HFFc6 (cell line): ENCODE results near the gene RSPH6A. TPM values are rescaled to one million over a fixed set of nuclear protein-coding genes. Genes with fewer than 3 reads are reported as not detected.
"Not testable (repeated sequence)": the region's sequence is repeated elsewhere in the genome, so short reads cannot be mapped to it uniquely, and the experiment has no call there.

ENCODE experiments used
- DNase-seq: peaks from one replicate; pipeline ENCODE4 v3.0.0-alpha.2; 2018
- H3K27ac Mint-ChIP-seq: 2 replicates; pipeline ENCODE4 v1.8.0; 2020; ENCODE audit warnings: mild to moderate bottlenecking, mixed read lengths
- H3K27me3 Mint-ChIP-seq: 2 replicates; pipeline ENCODE4 v1.8.0; 2021; ENCODE audit warnings: mild to moderate bottlenecking, moderate library complexity, mixed read lengths; ENCODE audit not compliant: insufficient read depth
- H3K36me3 Mint-ChIP-seq: 2 replicates; pipeline ENCODE4 v1.8.0; 2021; ENCODE audit warnings: low read depth, mixed read lengths
- H3K4me1 Mint-ChIP-seq: 2 replicates; pipeline ENCODE4 v1.8.0; 2020; ENCODE audit warnings: low read depth, mixed read lengths
- H3K4me3 Mint-ChIP-seq: 2 replicates; pipeline ENCODE4 v1.8.0; 2020; ENCODE audit warnings: mild to moderate bottlenecking, moderate library complexity, mixed read lengths
- H3K9me3 Mint-ChIP-seq: 2 replicates; pipeline ENCODE4 v1.8.0; 2020; ENCODE audit warnings: mild to moderate bottlenecking, mixed read lengths
- CTCF ChIP-seq: fragments of 200-600 bp; sonication (generic); IDR thresholded peaks from 2 replicates; pipeline ENCODE4 v1.5.0; 2021; ENCODE audit warnings: antibody characterized with exemption, mild to moderate bottlenecking
- total RNA-seq, 6 experiments: library from RNA; stranded (reverse); fragmentation: NEBNext Ultra II Directional; extraction: Animal tissue kit (Norgen Biotek cat#: 25700); gene quantifications; 2 replicates in 1 of 6; 3 replicates in 5 of 6; pipeline ENCODE4 v1.2.3, GENCODE V29; 2021

RSPH6A gene
- total RNA-seq, 6 experiments from 2014 or later = 0.07 TPM; not detected in 5

- Mint-ChIP-seq H3K4me1 (no peaks in the 10 kb centered on the region; the same call in 1 of the 2 replicates), H3K36me3 (no peaks in the 10 kb centered on the region), H3K27ac (no peak overlapping the region), H3K27me3 (peaks cover 13% of the 10 kb centered on the region), H3K9me3 (no peaks in the 10 kb centered on the region), H3K4me3 (no peak overlapping the region)
- TF ChIP-seq CTCF = no peak
- DNase-seq = no peak
Observed at GRCh38 chr19:45757695-45758094, 57.4 kb downstream of the RSPH6A start.

GRCh38 chr19:45754323-45754722 is 60.8 kb downstream of the RSPH6A start:
- Mint-ChIP-seq H3K27ac (no peak overlapping the region), H3K27me3 (peaks cover 10% of the 10 kb centered on the region), H3K9me3 (no peaks in the 10 kb centered on the region), H3K4me3 (no peak overlapping the region), H3K36me3 (no peaks in the 10 kb centered on the region), H3K4me1 (no peaks in the 10 kb centered on the region; the same call in 1 of the 2 replicates)
- no peak for DNase-seq
- no peak for TF ChIP-seq CTCF

GRCh38 chr19:45753548-45753947 is 61.6 kb downstream of the RSPH6A start:
- TF ChIP-seq CTCF = peak; percentile 18; the same call in 1 of the 2 replicates
- peaks cover 5% of the 10 kb centered on the region for H3K27me3 Mint-ChIP-seq
- no peaks in the 10 kb centered on the region for H3K36me3 Mint-ChIP-seq
- H3K27ac Mint-ChIP-seq = no peak overlapping the region
- no peaks in the 10 kb centered on the region for H3K9me3 Mint-ChIP-seq
- no peak overlapping the region for H3K4me3 Mint-ChIP-seq
- no peak for DNase-seq
- H3K4me1 Mint-ChIP-seq = no peaks in the 10 kb centered on the region; the same call in 1 of the 2 replicates

- no peaks in the 10 kb centered on the region for H3K36me3 Mint-ChIP-seq
- no peak for TF ChIP-seq CTCF
- no peaks in the 10 kb centered on the region; the same call in none of the 2 replicates for H3K4me1 Mint-ChIP-seq
- no peak overlapping the region for H3K27ac Mint-ChIP-seq
- no peaks in the 10 kb centered on the region for H3K9me3 Mint-ChIP-seq
- H3K4me3 Mint-ChIP-seq = no peak overlapping the region
- DNase-seq = no peak
- peaks cover 1% of the 10 kb centered on the region; the same call in 1 of the 2 replicates for H3K27me3 Mint-ChIP-seq
Observed at GRCh38 chr19:45752639-45753038, 62.5 kb downstream of the RSPH6A start.

- H3K4me1 Mint-ChIP-seq = peaks cover 12% of the 10 kb centered on the region
- DNase-seq, H3K4me3 Mint-ChIP-seq, H3K9me3 Mint-ChIP-seq, H3K27me3 Mint-ChIP-seq, H3K27ac Mint-ChIP-seq, H3K36me3 Mint-ChIP-seq: not testable (repeated sequence)
Observed at GRCh38 chr19:45751483-45751882, 63.6 kb downstream of the RSPH6A start.

GRCh38 chr19:45747513-45747912 is 67.6 kb downstream of the RSPH6A start:
- no peak overlapping the region for H3K4me3 Mint-ChIP-seq
- no peak for TF ChIP-seq CTCF
- H3K9me3 Mint-ChIP-seq = no peaks in the 10 kb centered on the region
- no peak for DNase-seq
- peaks cover 12% of the 10 kb centered on the region for H3K4me1 Mint-ChIP-seq
- peaks cover 8% of the 10 kb centered on the region for H3K27me3 Mint-ChIP-seq
- no peak overlapping the region for H3K27ac Mint-ChIP-seq
- H3K36me3 Mint-ChIP-seq = no peaks in the 10 kb centered on the region
